IPS-20b (cell line): ENCODE results near the gene COBLL1.
"Not testable (repeated sequence)": the region's sequence is repeated elsewhere in the genome, so short reads cannot be mapped to it uniquely, and the experiment has no call there.

Experiments used
- H3K27ac ChIP-seq: one replicate; pipeline ENCODE4 v1.5.1; 2013; ENCODE audit warnings: low read length
- H3K27me3 ChIP-seq: 2 replicates; pipeline ENCODE4 v1.6.1; 2013; ENCODE audit warnings: mild to moderate bottlenecking, low read length, inconsistent platforms; ENCODE audit not compliant: insufficient read depth
- H3K36me3 ChIP-seq: 2 replicates; pipeline ENCODE4 v1.6.1; 2013; ENCODE audit warnings: low read depth, mild to moderate bottlenecking, inconsistent platforms, low read length, moderate library complexity; ENCODE audit not compliant: insufficient read depth
- H3K4me1 ChIP-seq: 2 replicates; pipeline ENCODE4 v1.6.1; 2013; ENCODE audit warnings: mild to moderate bottlenecking, control low read depth, inconsistent platforms, low read length, moderate library complexity; ENCODE audit not compliant: insufficient read depth
- H3K4me3 ChIP-seq: 2 replicates; pipeline ENCODE4 v1.5.1; 2013; ENCODE audit warnings: mild to moderate bottlenecking, low read length, inconsistent platforms
- H3K9ac ChIP-seq: 2 replicates; pipeline ENCODE4 v1.6.1; 2013; ENCODE audit warnings: low read depth, mild to moderate bottlenecking, inconsistent platforms, low read length, moderate library complexity
- H3K9me3 ChIP-seq: 2 replicates; pipeline ENCODE4 v1.6.1; 2013; ENCODE audit warnings: mild to moderate bottlenecking, low read depth, low read length, inconsistent platforms; ENCODE audit not compliant: insufficient read depth

Gene COBLL1

GRCh38 chr2:164875334-164876205 is 33.9 kb upstream of the COBLL1 start:
- H3K27ac ChIP-seq: no peak overlapping the region
- H3K4me1 ChIP-seq: no peaks in the 10 kb centered on the region
- H3K9me3 ChIP-seq: no peaks in the 10 kb centered on the region
- H3K9ac ChIP-seq: no peak overlapping the region
- no peaks in the 10 kb centered on the region for H3K36me3 ChIP-seq
- no peak overlapping the region for H3K4me3 ChIP-seq
- H3K27me3 ChIP-seq: no peaks in the 10 kb centered on the region

- Histone ChIP-seq H3K27ac (no peak overlapping the region), H3K9me3 (no peaks in the 10 kb centered on the region), H3K27me3 (no peaks in the 10 kb centered on the region), H3K4me1 (no peaks in the 10 kb centered on the region), H3K36me3 (no peaks in the 10 kb centered on the region), H3K4me3 (no peak overlapping the region), H3K9ac (no peak overlapping the region)
These were observed 31.7 kb upstream of the COBLL1 start for GRCh38 chr2:164873210-164873908.

- no peaks in the 10 kb centered on the region for H3K36me3 ChIP-seq
- H3K9ac ChIP-seq: no peak overlapping the region
- no peaks in the 10 kb centered on the region for H3K27me3 ChIP-seq
- H3K9me3 ChIP-seq: no peaks in the 10 kb centered on the region
- H3K4me3 ChIP-seq: no peak overlapping the region
- no peak overlapping the region for H3K27ac ChIP-seq
- H3K4me1 ChIP-seq: no peaks in the 10 kb centered on the region
These were observed 29.8 kb upstream of the COBLL1 start for GRCh38 chr2:164871404-164871803.

GRCh38 chr2:164869420-164869772 is 27.8 kb upstream of the COBLL1 start:
- Histone ChIP-seq H3K4me3 (no peak overlapping the region), H3K27ac (no peak overlapping the region), H3K27me3 (no peaks in the 10 kb centered on the region), H3K4me1 (no peaks in the 10 kb centered on the region), H3K9me3 (no peaks in the 10 kb centered on the region), H3K9ac (no peak overlapping the region), H3K36me3 (no peaks in the 10 kb centered on the region)

GRCh38 chr2:164868563-164869419 is 27.2 kb upstream of the COBLL1 start:
- Histone ChIP-seq H3K4me1 (no peaks in the 10 kb centered on the region), H3K4me3 (no peak overlapping the region), H3K9me3 (no peaks in the 10 kb centered on the region), H3K27me3 (no peaks in the 10 kb centered on the region), H3K27ac (no peak overlapping the region), H3K9ac (no peak overlapping the region), H3K36me3 (no peaks in the 10 kb centered on the region)

- Histone ChIP-seq H3K27me3 (no peaks in the 10 kb centered on the region), H3K4me3 (no peak overlapping the region), H3K27ac (no peak overlapping the region), H3K9ac (no peak overlapping the region), H3K4me1 (no peaks in the 10 kb centered on the region), H3K9me3 (no peaks in the 10 kb centered on the region), H3K36me3 (no peaks in the 10 kb centered on the region)
These were observed 26.3 kb upstream of the COBLL1 start for GRCh38 chr2:164867779-164868397.

GRCh38 chr2:164866381-164866780 is 24.8 kb upstream of the COBLL1 start:
- H3K4me3 ChIP-seq, H3K27me3 ChIP-seq, H3K9me3 ChIP-seq, H3K4me1 ChIP-seq, H3K27ac ChIP-seq, H3K36me3 ChIP-seq, H3K9ac ChIP-seq: not testable (repeated sequence)

- Histone ChIP-seq H3K27me3 (no peaks in the 10 kb centered on the region), H3K4me3 (no peak overlapping the region), H3K9me3 (no peaks in the 10 kb centered on the region), H3K27ac (no peak overlapping the region), H3K36me3 (no peaks in the 10 kb centered on the region), H3K9ac (no peak overlapping the region), H3K4me1 (no peaks in the 10 kb centered on the region)
These were observed 19.0 kb upstream of the COBLL1 start for GRCh38 chr2:164860694-164861042.

GRCh38 chr2:164859906-164860693 is 18.5 kb upstream of the COBLL1 start:
- H3K9me3 ChIP-seq, H3K4me1 ChIP-seq, H3K9ac ChIP-seq, H3K27ac ChIP-seq, H3K27me3 ChIP-seq, H3K36me3 ChIP-seq, H3K4me3 ChIP-seq: not testable (repeated sequence)

GRCh38 chr2:164859251-164859818 is 17.7 kb upstream of the COBLL1 start:
- no peak overlapping the region for H3K4me3 ChIP-seq
- no peaks in the 10 kb centered on the region for H3K36me3 ChIP-seq
- H3K9me3 ChIP-seq: no peaks in the 10 kb centered on the region
- no peak overlapping the region for H3K27ac ChIP-seq
- H3K4me1 ChIP-seq: no peaks in the 10 kb centered on the region
- no peak overlapping the region for H3K9ac ChIP-seq
- no peaks in the 10 kb centered on the region for H3K27me3 ChIP-seq
